Caco-2 (cell line): ENCODE data around the gene ONECUT1. TPM values are rescaled to one million over a fixed set of nuclear protein-coding genes. Genes with fewer than 3 reads are reported as not detected.

Source experiments
- BruUV-seq: library from RNA; stranded (reverse); fragments of 400-500 nt; replicated peaks from 2 replicates; lab custom pipeline; 2021; lab: Mats Ljungman, UMichigan
- CTCF ChIA-PET: fragments of 300-600 bp; sonication (Branson Sonifier 250); formaldehyde crosslinking; loops from one replicate; lab custom pipeline; 2022; ENCODE audit warnings: antibody characterized with exemption; lab: Charles Lee
- POLR2A ChIA-PET: fragments of 300-600 bp; sonication (Branson Sonifier 250); formaldehyde crosslinking; loops from one replicate; lab custom pipeline; 2022; ENCODE audit warnings: antibody characterized with exemption; lab: Charles Lee
- DNase-seq, 2 experiments: peaks; one replicate each; pipeline versions ENCODE4 v3.0.0 to v3.0.0-alpha.2; 2020 to 2022
- H3K27me3 ChIP-seq: replicated peaks from 2 replicates; pipeline ENCODE4 v1.6.0; 2011; ENCODE audit warnings: low read length; ENCODE audit not compliant: control insufficient read depth, insufficient read depth
- H3K36me3 ChIP-seq: 2 replicates; pipeline ENCODE4 v1.5.1; 2011; ENCODE audit warnings: low read length; ENCODE audit not compliant: control insufficient read depth, insufficient read depth
- H3K4me1 ChIP-seq: fragments of 250-450 bp; sonication (Bioruptor Pico); 2 replicates; pipeline ENCODE4 v1.5.1; 2020; ENCODE audit warnings: mild to moderate bottlenecking
- H3K4me3 ChIP-seq: 2 replicates; pipeline ENCODE4 v1.5.1; 2011; ENCODE audit warnings: low read depth, mild to moderate bottlenecking, control low read depth, low read length
- H3K9me3 ChIP-seq: fragments of 250-450 bp; sonication (Bioruptor Pico); 2 replicates; pipeline ENCODE4 v1.5.1; 2020; ENCODE audit warnings: mild to moderate bottlenecking, moderate library complexity
- H3K27ac Mint-ChIP-seq: one replicate; pipeline ENCODE4 v1.8.0; 2022; ENCODE audit warnings: mixed read lengths; ENCODE audit not compliant: unreplicated experiment
- H3K27me3 Mint-ChIP-seq: one replicate; pipeline ENCODE4 v1.8.0; 2022; ENCODE audit warnings: mixed read lengths; ENCODE audit not compliant: insufficient read depth, unreplicated experiment
- H3K36me3 Mint-ChIP-seq: one replicate; pipeline ENCODE4 v1.8.0; 2022; ENCODE audit warnings: mild to moderate bottlenecking, mixed read lengths; ENCODE audit not compliant: insufficient read depth, unreplicated experiment
- H3K4me1 Mint-ChIP-seq: one replicate; pipeline ENCODE4 v1.8.0; 2022; ENCODE audit warnings: low read depth, mixed read lengths; ENCODE audit not compliant: unreplicated experiment
- H3K4me3 Mint-ChIP-seq: one replicate; pipeline ENCODE4 v1.8.0; 2022; ENCODE audit warnings: mild to moderate bottlenecking, moderate library complexity, mixed read lengths; ENCODE audit not compliant: unreplicated experiment
- H3K9me3 Mint-ChIP-seq: one replicate; pipeline ENCODE4 v1.8.0; 2022; ENCODE audit warnings: mixed read lengths; ENCODE audit not compliant: unreplicated experiment
- CTCF ChIP-seq, 2 experiments: fragments of 200-600 bp in 1 of 2; IDR thresholded peaks; 1 replicate in 1 of 2; 2 replicates in 1 of 2; pipeline versions ENCODE4 v1.5.1 to v1.8.0; 2011 to 2022; ENCODE audit warnings: antibody characterized with exemption in 1 of 2, control low read depth in 1 of 2, inconsistent platforms in 1 of 2, low read depth in 1 of 2, low read length in 1 of 2, mild to moderate bottlenecking in 1 of 2, moderate library complexity in 1 of 2; ENCODE audit not compliant: insufficient read depth in 1 of 2, severe bottlenecking in 1 of 2, unreplicated experiment in 1 of 2
- intact Hi-C: fragments of 100-400 bp; cut with micrococcal nuclease; formaldehyde crosslinking; loops from one replicate; pipeline ENCODE4 v1.10.0; 2022; ENCODE audit not compliant: unreplicated experiment
- total RNA-seq: library from RNA; stranded (reverse); gene quantifications from 2 replicates; pipeline ENCODE4 v1.2.3, GENCODE V29; 2022

The ONECUT1 gene
- total RNA-seq, 1 experiment from 2014 or later, result 0.68 TPM

- Mint-ChIP-seq H3K4me3 (no peak overlapping the region), H3K36me3 (no peaks in the 10 kb centered on the region), H3K27ac (no peak overlapping the region), H3K4me1 (no peaks in the 10 kb centered on the region), H3K9me3 (no peaks in the 10 kb centered on the region), H3K27me3 (peaks cover 5% of the 10 kb centered on the region)
- no peaks in the 10 kb centered on the region for H3K9me3 ChIP-seq
- no peaks in the 10 kb centered on the region for H3K4me1 ChIP-seq
- no peak for DNase-seq
- intact Hi-C loops, result no loop called here
- POLR2A ChIA-PET, result no interaction called here
- no peaks in the 10 kb centered on the region for H3K36me3 ChIP-seq
- no peak overlapping the region for H3K4me3 ChIP-seq
- CTCF ChIA-PET, result no interaction called here
- no peaks in the 10 kb centered on the region for H3K27me3 ChIP-seq
- BruUV-seq, result no TSS peak
- no peak for TF ChIP-seq CTCF (IDR thresholded peaks at IDR 0.05; ENCODE audit: insufficient read depth in 1 of 2, low read depth in 1 of 2, low read length in 1 of 2, severe bottlenecking in 1 of 2, unreplicated experiment in 1 of 2)
These were observed 18.3 kb upstream of the ONECUT1 start for GRCh38 chr15:52808441-52808840.

- H3K27me3 ChIP-seq, result no peaks in the 10 kb centered on the region
- H3K4me1 Mint-ChIP-seq, result no peaks in the 10 kb centered on the region
- TF ChIP-seq CTCF (IDR thresholded peaks at IDR 0.05; ENCODE audit: insufficient read depth in 1 of 2, low read depth in 1 of 2, low read length in 1 of 2, severe bottlenecking in 1 of 2, unreplicated experiment in 1 of 2), result no peak
These were observed 16.1 kb upstream of the ONECUT1 start for GRCh38 chr15:52806284-52806655.

GRCh38 chr15:52805351-52806283 is 15.5 kb upstream of the ONECUT1 start:
- ChIA-PET POLR2A (no interaction called here), CTCF (no interaction called here)
- Histone ChIP-seq H3K9me3 (no peaks in the 10 kb centered on the region), H3K36me3 (no peaks in the 10 kb centered on the region), H3K4me3 (no peak overlapping the region), H3K27me3 (no peaks in the 10 kb centered on the region), H3K4me1 (no peaks in the 10 kb centered on the region)
- no TSS peak for BruUV-seq
- TF ChIP-seq CTCF (IDR thresholded peaks at IDR 0.05; ENCODE audit: insufficient read depth in 1 of 2, low read depth in 1 of 2, low read length in 1 of 2, severe bottlenecking in 1 of 2, unreplicated experiment in 1 of 2), result no peak
- Mint-ChIP-seq H3K4me3 (no peak overlapping the region), H3K9me3 (no peaks in the 10 kb centered on the region), H3K36me3 (no peaks in the 10 kb centered on the region), H3K27ac (no peak overlapping the region), H3K27me3 (peaks cover under 1% of the 10 kb centered on the region), H3K4me1 (no peaks in the 10 kb centered on the region)
- intact Hi-C loops, result no loop called here
- DNase-seq, result no peak

More at GRCh38 chr15:52806284-52806655, 16.1 kb upstream of the ONECUT1 start:
- H3K9me3 ChIP-seq, result no peaks in the 10 kb centered on the region
- no peak for DNase-seq
- intact Hi-C loops, result no loop called here
- no peaks in the 10 kb centered on the region for H3K36me3 ChIP-seq
- H3K27me3 Mint-ChIP-seq, result peaks cover 5% of the 10 kb centered on the region
- no peak overlapping the region for H3K4me3 ChIP-seq
- H3K27ac Mint-ChIP-seq, result no peak overlapping the region
- no peaks in the 10 kb centered on the region for H3K4me1 ChIP-seq
- ChIA-PET POLR2A (no interaction called here), CTCF (no interaction called here)
- no peak overlapping the region for H3K4me3 Mint-ChIP-seq
- H3K9me3 Mint-ChIP-seq, result no peaks in the 10 kb centered on the region
- H3K36me3 Mint-ChIP-seq, result no peaks in the 10 kb centered on the region
- BruUV-seq, result no TSS peak
